Measurements from ENCODE around the gene RHOT1.
"Not testable (repeated sequence)": the region's sequence is repeated elsewhere in the genome, so short reads cannot be mapped to it uniquely, and the experiment has no call there.

Gene RHOT1

DNA sequence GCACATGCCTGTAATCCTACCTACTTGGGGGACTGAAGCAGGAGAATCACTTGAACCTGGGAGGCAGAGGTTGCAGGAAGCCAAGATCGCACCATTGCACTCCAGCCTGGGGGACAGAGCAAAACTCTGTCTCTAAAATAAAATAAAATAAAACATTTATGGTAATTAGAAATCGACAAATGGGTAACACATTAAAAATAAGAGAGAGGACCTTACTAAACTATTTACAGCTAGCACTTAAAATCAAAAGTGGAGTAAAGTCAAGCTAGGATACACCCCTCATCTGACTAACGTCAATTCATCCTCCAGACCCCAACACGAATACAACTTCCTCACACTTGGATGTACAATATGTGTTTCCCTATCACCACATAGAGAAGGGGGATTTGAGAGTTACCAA lies 27.8 kb upstream of the RHOT1 start:
- Mint-ChIP-seq H3K27ac (no peak overlapping the region), H3K27me3 (peaks cover 42% of the 10 kb centered on the region), H3K4me1 (peaks cover 8% of the 10 kb centered on the region), H3K9me3 (no peaks in the 10 kb centered on the region), H3K4me3 (no peak overlapping the region), H3K36me3 (no peaks in the 10 kb centered on the region)
- DNase-seq, result no peak
- CTCF ChIA-PET, result no interaction called here

DNA sequence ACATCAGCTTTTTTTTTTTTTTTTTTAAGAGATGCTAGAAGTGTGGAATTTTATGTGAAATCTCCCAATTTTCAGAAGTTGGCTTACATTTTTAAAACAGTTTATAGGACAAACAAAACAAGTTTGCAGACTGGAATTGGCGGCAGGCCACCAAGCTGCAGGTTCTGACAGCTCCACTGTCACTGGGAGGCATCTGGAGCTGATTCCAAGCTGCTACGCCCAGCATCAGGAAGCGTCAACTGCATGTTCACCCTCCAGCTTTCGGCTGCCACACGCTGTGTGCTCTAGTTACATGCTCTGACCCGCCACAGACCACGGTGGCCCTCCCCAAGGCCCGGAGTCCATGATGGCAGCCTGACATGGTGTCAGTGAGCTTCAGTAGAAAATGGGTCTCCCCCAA lies 26.8 kb upstream of the RHOT1 start:
- H3K4me1 Mint-ChIP-seq, H3K27ac Mint-ChIP-seq, CTCF ChIA-PET, H3K4me3 Mint-ChIP-seq, H3K9me3 Mint-ChIP-seq, DNase-seq, H3K36me3 Mint-ChIP-seq: not testable (repeated sequence)
- peaks cover 52% of the 10 kb centered on the region for H3K27me3 Mint-ChIP-seq

DNA sequence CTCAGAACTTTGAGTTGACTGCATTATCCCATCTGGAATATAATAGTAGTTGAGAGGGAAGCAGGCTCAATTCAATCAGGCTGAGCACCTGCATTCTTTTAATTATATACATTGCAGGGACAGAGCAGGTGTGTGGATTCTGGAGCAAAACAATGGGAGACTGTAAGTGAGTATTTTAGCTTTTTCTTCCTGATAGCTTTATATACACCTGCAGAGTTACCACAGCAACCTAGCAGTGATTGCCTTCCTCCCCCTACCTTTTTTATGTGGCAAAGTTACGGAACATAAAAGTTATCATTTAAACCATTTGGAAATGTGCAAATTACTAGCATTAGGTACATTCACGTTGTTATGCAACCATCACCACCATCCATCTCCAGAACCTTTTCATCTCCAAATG lies 25.4 kb upstream of the RHOT1 start:
- CTCF ChIA-PET, result no interaction called here
- H3K4me3 Mint-ChIP-seq, result no peak overlapping the region
- no peaks in the 10 kb centered on the region for H3K9me3 Mint-ChIP-seq
- H3K36me3 Mint-ChIP-seq, result no peaks in the 10 kb centered on the region
- no peak overlapping the region for H3K27ac Mint-ChIP-seq
- H3K4me1 Mint-ChIP-seq, result peaks cover 5% of the 10 kb centered on the region
- no peak for DNase-seq
- peaks cover 49% of the 10 kb centered on the region for H3K27me3 Mint-ChIP-seq

GRCh38 chr17:32117399-32117798 lies 24.9 kb upstream of the RHOT1 start:
- Mint-ChIP-seq H3K4me3 (no peak overlapping the region), H3K4me1 (peaks cover 5% of the 10 kb centered on the region), H3K27ac (no peak overlapping the region), H3K36me3 (no peaks in the 10 kb centered on the region), H3K9me3 (no peaks in the 10 kb centered on the region), H3K27me3 (peaks cover 52% of the 10 kb centered on the region)
- DNase-seq, result no peak
- CTCF ChIA-PET, result no interaction called here

- H3K27ac Mint-ChIP-seq, CTCF ChIA-PET, DNase-seq, H3K4me1 Mint-ChIP-seq, H3K4me3 Mint-ChIP-seq, H3K36me3 Mint-ChIP-seq, H3K9me3 Mint-ChIP-seq: not testable (repeated sequence)
- H3K27me3 Mint-ChIP-seq, result peaks cover 57% of the 10 kb centered on the region
Measured at GRCh38 chr17:32118088-32118487, 24.2 kb upstream of the RHOT1 start.

DNA sequence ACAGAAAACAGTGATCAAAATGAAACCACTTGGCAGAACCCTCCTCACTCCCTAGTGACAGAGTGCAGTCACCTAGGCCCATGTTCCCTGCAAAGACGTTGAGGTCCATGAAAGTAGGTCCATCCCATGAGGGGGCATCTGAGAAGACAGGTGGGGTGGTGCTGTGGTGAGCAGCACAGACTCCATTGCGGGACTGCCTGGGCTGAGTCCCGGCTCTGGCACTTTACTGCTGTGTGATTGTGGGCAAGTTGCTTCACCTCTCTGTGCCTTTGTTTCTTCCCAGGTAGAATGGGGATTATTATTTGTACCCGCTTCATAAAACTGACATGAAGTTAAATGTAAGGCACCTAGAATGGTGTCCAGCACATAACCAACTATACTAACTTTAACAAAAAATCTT lies 23.5 kb upstream of the RHOT1 start:
- CTCF ChIA-PET, result interaction anchor here (1.4 kb wide), 1 partner anchor 112 kb away, joined by 3 read pairs; the partner anchor contains the start of gene LRRC37B
- peaks cover 62% of the 10 kb centered on the region for H3K27me3 Mint-ChIP-seq
- H3K36me3 Mint-ChIP-seq, result no peaks in the 10 kb centered on the region
- peaks cover 5% of the 10 kb centered on the region for H3K4me1 Mint-ChIP-seq
- DNase-seq, result no peak
- no peak overlapping the region for H3K4me3 Mint-ChIP-seq
- no peak overlapping the region for H3K27ac Mint-ChIP-seq
- H3K9me3 Mint-ChIP-seq, result no peaks in the 10 kb centered on the region

DNA sequence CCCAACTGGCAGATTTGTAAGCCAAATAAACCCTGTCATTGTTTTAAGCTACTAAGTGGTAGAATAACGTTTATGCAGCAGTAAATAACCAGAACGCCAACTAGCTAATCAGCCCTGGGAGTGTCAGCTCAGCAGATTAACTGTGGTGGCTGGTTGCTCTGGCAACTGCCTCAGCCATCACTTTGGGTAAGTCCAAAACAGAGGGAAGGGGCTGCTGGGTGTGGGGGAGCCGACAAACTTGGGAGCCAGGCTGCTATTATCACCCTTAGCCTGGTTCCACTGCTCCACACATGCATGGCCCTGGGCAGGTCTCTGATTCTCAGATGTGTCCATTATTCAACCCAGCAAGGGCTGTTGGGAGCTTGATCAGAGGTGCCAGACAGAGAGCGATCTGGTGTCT lies 22.2 kb upstream of the RHOT1 start:
- H3K27me3 Mint-ChIP-seq, result peaks cover 58% of the 10 kb centered on the region
- H3K27ac Mint-ChIP-seq, result no peak overlapping the region
- H3K9me3 Mint-ChIP-seq, result no peaks in the 10 kb centered on the region
- peaks cover 5% of the 10 kb centered on the region for H3K4me1 Mint-ChIP-seq
- CTCF ChIA-PET, result interaction anchor here (1.4 kb wide), 1 partner anchor 113 kb away, joined by 3 read pairs; the partner anchor contains the start of gene LRRC37B
- no peaks in the 10 kb centered on the region for H3K36me3 Mint-ChIP-seq
- H3K4me3 Mint-ChIP-seq, result no peak overlapping the region
- no peak for DNase-seq

DNA sequence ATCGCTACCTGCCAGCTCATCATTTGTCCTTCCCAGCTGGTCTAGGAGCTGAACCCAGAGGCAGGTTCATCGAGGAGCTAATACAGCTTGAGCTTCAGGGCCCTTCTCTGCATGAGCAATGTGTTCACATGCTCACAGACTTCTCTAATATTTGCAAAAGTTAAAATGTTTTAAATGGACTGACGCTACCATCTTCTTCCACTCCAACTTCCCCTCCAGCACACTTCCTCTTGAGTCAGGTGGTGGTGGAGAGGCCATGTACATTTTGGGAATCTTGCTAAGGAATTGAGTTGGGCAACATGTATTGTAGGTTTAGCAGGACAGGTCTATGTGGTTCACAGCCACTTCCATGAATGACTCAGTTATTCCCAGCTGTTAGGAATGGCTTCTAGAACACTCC lies 21.6 kb upstream of the RHOT1 start:
- Mint-ChIP-seq H3K9me3 (no peaks in the 10 kb centered on the region), H3K27me3 (peaks cover 55% of the 10 kb centered on the region), H3K27ac (no peak overlapping the region), H3K4me3 (no peak overlapping the region), H3K36me3 (no peaks in the 10 kb centered on the region), H3K4me1 (peaks cover 11% of the 10 kb centered on the region)
- CTCF ChIA-PET, result no interaction called here
- no peak for DNase-seq

DNA sequence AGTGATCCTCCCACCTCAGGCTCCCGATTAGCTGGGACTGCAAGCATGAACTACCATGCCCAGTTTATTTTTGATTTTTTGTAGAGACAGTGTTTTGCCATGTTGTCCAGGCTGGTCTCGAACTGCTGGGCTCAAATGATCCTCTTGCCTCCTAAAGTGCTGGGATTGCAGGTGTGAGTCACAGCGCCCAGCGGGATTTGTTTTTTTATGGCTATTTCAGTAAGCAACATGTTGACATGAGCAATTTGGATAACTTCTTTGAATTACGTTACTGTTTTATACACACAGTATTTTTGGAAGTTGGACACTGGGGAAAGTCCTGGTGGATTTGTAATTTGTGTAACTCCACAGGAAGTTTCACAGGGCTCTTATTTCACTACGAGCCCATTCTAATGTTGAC lies 18.5 kb upstream of the RHOT1 start:
- Mint-ChIP-seq H3K9me3 (no peaks in the 10 kb centered on the region), H3K27ac (no peak overlapping the region), H3K36me3 (peaks cover 3% of the 10 kb centered on the region), H3K4me1 (peaks cover 29% of the 10 kb centered on the region), H3K4me3 (no peak overlapping the region), H3K27me3 (peaks cover 27% of the 10 kb centered on the region)
- DNase-seq, result no peak
- CTCF ChIA-PET, result interaction anchor here (0.7 kb wide), 1 partner anchor 13 kb away, joined by 3 read pairs; no protein-coding TSS in a partner anchor

DNA sequence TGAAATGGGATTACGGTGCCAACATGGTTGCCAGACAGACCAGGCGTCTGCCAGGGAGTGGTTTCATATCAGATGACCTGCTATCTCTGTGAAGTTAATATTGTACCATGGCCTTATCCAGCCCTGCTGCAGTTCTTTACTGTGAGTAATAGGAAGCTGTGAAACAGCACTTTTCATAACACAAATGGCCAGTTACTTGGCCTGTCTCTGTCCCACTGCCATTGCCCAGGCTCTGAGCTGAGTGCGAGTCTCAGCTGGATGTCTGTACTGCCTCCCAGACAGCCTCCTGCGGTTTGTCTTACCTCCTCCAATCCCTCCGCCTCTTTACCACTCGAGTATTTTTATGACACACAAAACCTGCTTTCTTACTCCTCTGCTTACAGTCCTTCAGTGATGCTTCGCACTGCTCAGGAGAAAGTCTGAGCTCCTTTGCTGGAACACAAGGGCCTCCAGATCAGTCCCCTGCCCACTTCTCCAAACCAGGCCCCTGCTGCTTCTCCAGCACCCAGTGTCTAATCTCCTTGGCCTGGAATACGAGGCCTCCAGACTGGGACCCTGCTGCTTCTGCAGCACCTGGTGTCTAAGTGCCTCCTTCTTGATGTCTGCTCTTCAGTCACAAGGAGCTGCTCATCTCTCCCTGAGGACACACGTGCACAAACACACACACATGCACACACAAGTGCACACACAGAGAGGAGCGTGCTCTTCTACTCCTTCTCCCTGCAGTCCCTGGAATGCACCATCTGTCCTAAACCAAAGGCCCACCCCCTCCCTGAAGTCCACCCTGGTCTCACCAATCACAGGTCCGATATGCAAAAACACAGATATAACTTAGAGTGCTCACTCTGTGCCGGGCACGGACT lies 17.1 kb upstream of the RHOT1 start:
- no peaks in the 10 kb centered on the region for H3K9me3 Mint-ChIP-seq
- CTCF ChIA-PET, result interaction anchor here (1.2 kb wide), 1 partner anchor 25 kb away, joined by 5 read pairs; no protein-coding TSS in a partner anchor
- H3K27me3 Mint-ChIP-seq, result peaks cover 17% of the 10 kb centered on the region
- H3K4me1 Mint-ChIP-seq, result peaks cover 39% of the 10 kb centered on the region
- peaks cover 10% of the 10 kb centered on the region for H3K36me3 Mint-ChIP-seq
- no peak overlapping the region for H3K4me3 Mint-ChIP-seq
- no peak for DNase-seq
- H3K27ac Mint-ChIP-seq, result peak overlapping the region; percentile 69

DNA sequence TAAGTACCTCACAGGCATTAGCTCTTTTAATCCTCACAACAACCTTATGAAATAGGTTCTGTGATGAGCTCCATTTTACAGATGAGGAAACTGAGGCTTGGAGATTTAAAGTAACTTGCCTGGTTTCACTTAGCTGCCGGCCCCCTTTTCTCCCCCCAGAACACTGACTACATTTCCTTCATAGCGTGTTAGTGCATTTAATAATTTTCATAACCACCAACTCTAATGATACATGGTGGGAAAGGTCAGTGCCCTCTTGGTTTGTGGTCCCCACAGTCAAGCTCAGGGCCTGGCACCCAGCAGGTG lies 16.5 kb upstream of the RHOT1 start:
- peaks cover 41% of the 10 kb centered on the region for H3K4me1 Mint-ChIP-seq
- peaks cover 13% of the 10 kb centered on the region for H3K27me3 Mint-ChIP-seq
- CTCF ChIA-PET, result interaction anchor here (1.3 kb wide), 1 partner anchor 119 kb away, joined by 5 read pairs; the partner anchor contains the start of gene LRRC37B
- H3K27ac Mint-ChIP-seq, result no peak overlapping the region
- H3K36me3 Mint-ChIP-seq, result peaks cover 14% of the 10 kb centered on the region
- H3K4me3 Mint-ChIP-seq, result no peak overlapping the region
- no peak for DNase-seq
- no peaks in the 10 kb centered on the region for H3K9me3 Mint-ChIP-seq

DNA sequence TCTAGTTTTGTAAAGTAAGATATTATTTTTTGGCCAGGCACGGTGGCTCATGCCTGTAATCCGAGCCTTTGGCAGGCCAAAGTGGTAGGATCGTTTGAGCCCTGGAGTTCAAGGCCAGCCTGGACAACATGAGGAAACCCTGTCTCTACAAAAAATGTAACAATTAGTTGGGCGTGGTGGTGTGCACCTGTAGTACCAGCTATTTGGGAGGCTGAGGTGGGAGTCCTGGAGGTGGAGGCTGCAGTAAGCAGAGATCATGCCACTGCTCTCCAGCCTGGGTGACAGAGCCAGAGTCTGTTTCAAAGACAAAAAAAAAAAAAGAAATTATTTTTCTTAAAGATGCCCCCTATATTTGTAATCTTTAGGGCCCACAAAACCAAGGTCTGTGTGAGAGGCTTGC lies 16.0 kb upstream of the RHOT1 start:
- H3K4me3 Mint-ChIP-seq, result no peak overlapping the region
- CTCF ChIA-PET, result interaction anchor here (1.0 to 1.3 kb wide), 2 partner anchors 10 to 120 kb away, joined by 3 to 5 read pairs; partner anchors contain the start of gene LRRC37B
- no peak for DNase-seq
- peak overlapping the region; percentile 98 for H3K27ac Mint-ChIP-seq
- peaks cover 41% of the 10 kb centered on the region for H3K4me1 Mint-ChIP-seq
- H3K27me3 Mint-ChIP-seq, result peaks cover 13% of the 10 kb centered on the region
- peaks cover 15% of the 10 kb centered on the region for H3K36me3 Mint-ChIP-seq
- no peaks in the 10 kb centered on the region for H3K9me3 Mint-ChIP-seq

- peak overlapping the region; percentile 98 for H3K27ac Mint-ChIP-seq
- H3K9me3 Mint-ChIP-seq, result no peaks in the 10 kb centered on the region
- peaks cover 13% of the 10 kb centered on the region for H3K27me3 Mint-ChIP-seq
- H3K36me3 Mint-ChIP-seq, result peaks cover 15% of the 10 kb centered on the region
- DNase-seq, result no peak
- H3K4me3 Mint-ChIP-seq, result peak overlapping the region; percentile 99
- CTCF ChIA-PET, result interaction anchor here (1.0 to 1.3 kb wide), 2 partner anchors 9 to 120 kb away, joined by 3 to 5 read pairs; partner anchors contain the start of gene LRRC37B
- H3K4me1 Mint-ChIP-seq, result peaks cover 41% of the 10 kb centered on the region
Measured at GRCh38 chr17:32126746-32127145, 15.6 kb upstream of the RHOT1 start.

DNA sequence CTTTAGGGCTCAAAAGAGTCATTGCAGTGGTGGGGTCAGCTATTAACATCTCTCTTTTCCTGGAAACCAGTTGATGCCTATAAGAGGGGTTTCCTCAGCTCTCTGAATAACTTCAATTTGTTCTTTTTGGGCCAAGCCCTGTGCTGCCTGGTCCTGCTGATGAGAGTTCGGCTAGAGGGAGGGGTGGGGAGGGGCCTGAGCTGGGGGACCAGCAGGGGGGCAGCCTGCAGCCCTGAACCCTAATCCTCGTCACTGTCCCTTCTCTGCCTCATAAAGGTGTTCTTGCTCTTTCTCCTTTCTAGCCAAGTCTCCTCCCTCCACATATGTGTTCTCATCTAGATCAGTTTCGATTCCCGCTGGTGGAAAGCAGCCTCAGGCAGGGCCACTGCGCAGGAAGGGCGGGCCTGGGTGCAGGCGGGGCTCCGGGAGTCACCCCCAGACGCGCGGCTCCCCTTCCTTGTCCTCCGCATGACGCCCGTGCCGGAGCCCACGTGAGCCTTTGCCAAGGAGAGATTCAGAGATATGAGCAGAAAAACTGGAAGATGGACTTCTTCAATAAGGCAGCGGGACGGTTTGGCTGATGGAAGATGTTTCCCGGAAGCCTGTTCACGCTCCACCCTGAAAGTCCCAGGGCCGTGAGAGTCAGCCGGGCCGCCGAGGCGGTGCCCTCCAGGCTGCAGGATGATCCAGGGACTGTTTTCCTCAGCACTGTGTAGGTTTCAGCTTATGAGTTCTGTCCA lies 15.0 kb upstream of the RHOT1 start:
- peaks cover 41% of the 10 kb centered on the region for H3K4me1 Mint-ChIP-seq
- H3K36me3 Mint-ChIP-seq, result peaks cover 15% of the 10 kb centered on the region
- no peaks in the 10 kb centered on the region for H3K9me3 Mint-ChIP-seq
- peak overlapping the region; percentile 99 for H3K4me3 Mint-ChIP-seq
- CTCF ChIA-PET, result interaction anchor here (1.0 to 1.6 kb wide), 4 partner anchors 9 to 121 kb away, joined by 3 to 6 read pairs (median 6); partner anchors contain the start of genes LRRC37B and RHOT1
- peak overlapping the region; percentile 98 for H3K27ac Mint-ChIP-seq
- DNase-seq, result peak; percentile 92
- H3K27me3 Mint-ChIP-seq, result peaks cover 11% of the 10 kb centered on the region
